K562 (cell line): ENCODE measurements around the gene CRB2. TPM values are rescaled to one million over a fixed set of nuclear protein-coding genes. Genes with fewer than 3 reads are reported as not detected.
A peak's percentile ranks its signal among the peaks of the same experiment; 100 is the strongest.

Source experiments
- BRD4 ChIP-seq: fragments of 200-600 bp; sonication (generic); IDR thresholded peaks from 2 replicates; pipeline ENCODE4 v1.6.1; 2017; ENCODE audit warnings: inconsistent platforms
- EHMT2 ChIP-seq: fragments of 450-650 bp; IDR thresholded peaks from 2 replicates; pipeline ENCODE4 v1.6.1; 2018; ENCODE audit warnings: antibody characterized with exemption
- ELF2 ChIP-seq: fragments of 250-450 bp; sonication (Bioruptor Pico); IDR thresholded peaks from 2 replicates; pipeline ENCODE4 v1.5.0; 2021; ENCODE audit warnings: mild to moderate bottlenecking
- GATAD2A ChIP-seq: fragments of 450-650 bp; IDR thresholded peaks from 2 replicates; pipeline ENCODE4 v1.6.1; 2017
- JUND ChIP-seq, 2 experiments: IDR thresholded peaks; 2 replicates in 1 of 2; 3 replicates in 1 of 2; pipeline ENCODE4 v1.6.1; 2011; ENCODE audit warnings: borderline replicate concordance in 2 of 2, low read depth in 2 of 2, low read length in 2 of 2, improper control_type of control experiment in 1 of 2, missing biosample characterization in 1 of 2, missing genetic modification characterization in 1 of 2, missing genetic modification reagents in 1 of 2
- NFYB ChIP-seq: IDR thresholded peaks from 2 replicates; pipeline ENCODE4 v1.6.1; 2011; ENCODE audit warnings: mild to moderate bottlenecking, moderate library complexity; ENCODE audit not compliant: insufficient read length; ENCODE audit errors: extremely low read depth
- PATZ1 ChIP-seq: fragments of 250-450 bp; sonication (Bioruptor Pico); IDR thresholded peaks from 2 replicates; pipeline ENCODE4 v1.5.0; 2020; ENCODE audit warnings: mild to moderate bottlenecking, borderline replicate concordance
- POLR2B ChIP-seq: fragments of 450-650 bp; IDR thresholded peaks from 2 replicates; pipeline ENCODE4 v1.6.1; 2018; ENCODE audit warnings: low read depth; ENCODE audit not compliant: partially characterized antibody
- RBM14 ChIP-seq: fragments of 200-400 bp; formaldehyde crosslinking; IDR thresholded peaks from 2 replicates; pipeline ENCODE4 v1.6.1; 2018; ENCODE audit warnings: low read depth, mild to moderate bottlenecking, low read length, moderate library complexity, borderline replicate concordance; ENCODE audit not compliant: insufficient read depth
- TEAD4 ChIP-seq, 2 experiments: sonication (generic) in 1 of 2; formaldehyde crosslinking in 1 of 2; IDR thresholded peaks; 2 replicates each; pipeline versions ENCODE4 v1.6.1 to v1.8.0; 2012 to 2022; ENCODE audit warnings: borderline replicate concordance in 1 of 2, inconsistent platforms in 1 of 2, low read length in 1 of 2, mild to moderate bottlenecking in 1 of 2, missing genetic modification reagents in 1 of 2
- ZBTB26 ChIP-seq: fragments of 450-650 bp; formaldehyde crosslinking; IDR thresholded peaks from 2 replicates; pipeline ENCODE4 v1.4.0; 2022; ENCODE audit warnings: missing genetic modification characterization
- ZNF239 ChIP-seq: fragments of 250-450 bp; sonication (Bioruptor Pico); IDR thresholded peaks from 2 replicates; pipeline ENCODE4 v1.4.0; 2020; ENCODE audit warnings: mild to moderate bottlenecking
- ZNF655 ChIP-seq: fragments of 250-450 bp; sonication (Bioruptor Pico); IDR thresholded peaks from 2 replicates; pipeline ENCODE4 v1.5.0; 2021
- ZNF696 ChIP-seq: fragments of 250-450 bp; sonication (Bioruptor Pico); conservative IDR thresholded peaks from 2 replicates; pipeline ENCODE4 v1.4.0; 2020; ENCODE audit warnings: mild to moderate bottlenecking, moderate library complexity
- ZNF76 ChIP-seq: fragments of 250-450 bp; sonication (Bioruptor Pico); IDR thresholded peaks from 2 replicates; pipeline ENCODE4 v1.4.0; 2020; ENCODE audit warnings: mild to moderate bottlenecking, moderate library complexity, borderline replicate concordance
- polyA plus RNA-seq, 8 experiments: library from polyadenylated mRNA; depleted of rRNA in 4 of 8; stranded (reverse) in 5 of 8; unstranded in 3 of 8; fragments of >200 nt; fragmentation: Nextera tagmentation in 2 of 8; fragmentation: Illumina TruSeq in 1 of 8; extraction: Ambion mirVana in 2 of 8; extraction: Trizol in 1 of 8; gene quantifications; 2 replicates each; pipeline versions ENCODE4 v1.2.1 to v1.2.3, GENCODE V29; 2011 to 2014; ENCODE audit warnings: inconsistent platforms in 1 of 8, missing spikeins in 1 of 8
- total RNA-seq, 7 experiments: library from RNA; depleted of rRNA in 6 of 7; stranded (reverse); fragments of >200 nt in 6 of 7; fragmentation: Illumina TruSeq in 2 of 7; extraction: Trizol in 2 of 7; gene quantifications; 2 replicates each; pipeline versions ENCODE4 v1.2.1 to v1.2.3, GENCODE V29; 2011 to 2021; ENCODE audit warnings: low replicate concordance in 1 of 7
- TF ChIP-seq, protein P1 (sequence below): fragments of 200-800 bp; sonication (Bioruptor generic); IDR thresholded peaks from 2 replicates; pipeline ENCODE4 v1.6.1; 2017; ENCODE audit warnings: missing genetic modification characterization, missing compliant biosample characterization
- TF ChIP-seq, protein P2 (sequence below): fragments of 450-650 bp; IDR thresholded peaks from 2 replicates; pipeline ENCODE4 v1.6.1; 2016

CRB2 gene
- total and polyA plus RNA-seq, 9 of the 15 experiments (the other 6 are each of a cell fraction or from before 2014, with no cell fraction given), result 0.13 to 1.2 (median 0.25) TPM; not detected in 2

GRCh38 chr9:123338710-123339665 lies 17.0 kb upstream of the CRB2 start (continued):
- peak; percentile 98 for TF ChIP-seq JUND (IDR thresholded peaks at IDR 0.05; ENCODE audit: borderline replicate concordance, low read depth, low read length)
- peak; percentile 99 for TF ChIP-seq JUND (tag; IDR thresholded peaks at IDR 0.05; ENCODE audit: borderline replicate concordance, low read depth, low read length)
- no peak for TF ChIP-seq ELF2
- TF ChIP-seq NFYB, result no peak
- TF ChIP-seq GATAD2A, result 0 out of 2 replicates have a peak, but pooled peaks have one; percentile 76
- TF ChIP-seq ZBTB26, result no peak
- no peak for TF ChIP-seq PATZ1 (CRISPR knock-in tag)
- no peak for TF ChIP-seq BRD4
- TF ChIP-seq EHMT2, result no peak
- TF ChIP-seq ZNF76 (CRISPR knock-in tag), result no peak
- TF ChIP-seq ZNF696, result no peak
- TF ChIP-seq, protein P1, sequence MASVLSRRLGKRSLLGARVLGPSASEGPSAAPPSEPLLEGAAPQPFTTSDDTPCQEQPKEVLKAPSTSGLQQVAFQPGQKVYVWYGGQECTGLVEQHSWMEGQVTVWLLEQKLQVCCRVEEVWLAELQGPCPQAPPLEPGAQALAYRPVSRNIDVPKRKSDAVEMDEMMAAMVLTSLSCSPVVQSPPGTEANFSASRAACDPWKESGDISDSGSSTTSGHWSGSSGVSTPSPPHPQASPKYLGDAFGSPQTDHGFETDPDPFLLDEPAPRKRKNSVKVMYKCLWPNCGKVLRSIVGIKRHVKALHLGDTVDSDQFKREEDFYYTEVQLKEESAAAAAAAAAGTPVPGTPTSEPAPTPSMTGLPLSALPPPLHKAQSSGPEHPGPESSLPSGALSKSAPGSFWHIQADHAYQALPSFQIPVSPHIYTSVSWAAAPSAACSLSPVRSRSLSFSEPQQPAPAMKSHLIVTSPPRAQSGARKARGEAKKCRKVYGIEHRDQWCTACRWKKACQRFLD (CRISPR knock-in tag), result no peak; the same call in 1 of the 2 replicates
- no peak for TF ChIP-seq ZNF239
- TF ChIP-seq RBM14, result no peak
- TF ChIP-seq TEAD4 (IDR thresholded peaks at IDR 0.05; ENCODE audit: low read length), result peak; percentile 45; the same call in 1 of the 2 replicates
- TF ChIP-seq TEAD4 (CRISPR knock-in tag; IDR thresholded peaks at IDR 0.05; ENCODE audit: borderline replicate concordance), result no peak
- TF ChIP-seq ZNF655, result no peak
- TF ChIP-seq POLR2B, result peak; percentile 60
- TF ChIP-seq, protein P2, sequence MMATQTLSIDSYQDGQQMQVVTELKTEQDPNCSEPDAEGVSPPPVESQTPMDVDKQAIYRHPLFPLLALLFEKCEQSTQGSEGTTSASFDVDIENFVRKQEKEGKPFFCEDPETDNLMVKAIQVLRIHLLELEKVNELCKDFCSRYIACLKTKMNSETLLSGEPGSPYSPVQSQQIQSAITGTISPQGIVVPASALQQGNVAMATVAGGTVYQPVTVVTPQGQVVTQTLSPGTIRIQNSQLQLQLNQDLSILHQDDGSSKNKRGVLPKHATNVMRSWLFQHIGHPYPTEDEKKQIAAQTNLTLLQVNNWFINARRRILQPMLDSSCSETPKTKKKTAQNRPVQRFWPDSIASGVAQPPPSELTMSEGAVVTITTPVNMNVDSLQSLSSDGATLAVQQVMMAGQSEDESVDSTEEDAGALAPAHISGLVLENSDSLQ, result peak; percentile 74
